Brain microvascular endothelial cell (primary cell): Measurements from ENCODE around the gene SNPH.

Source experiments
- DNase-seq: peaks from one replicate; pipeline ENCODE4 v3.0.0-alpha.2; 2020
- H3K27ac ChIP-seq: fragments of 250-450 bp; sonication (Bioruptor Pico); 2 replicates; pipeline ENCODE4 v1.5.1; 2020; ENCODE audit warnings: mild to moderate bottlenecking, moderate library complexity
- H3K27me3 ChIP-seq: fragments of 250-450 bp; sonication (Bioruptor Pico); replicated peaks from 2 replicates; pipeline ENCODE4 v1.5.1; 2020; ENCODE audit warnings: mild to moderate bottlenecking
- H3K36me3 ChIP-seq: fragments of 250-450 bp; sonication (Bioruptor Pico); replicated peaks from 2 replicates; pipeline ENCODE4 v1.5.1; 2020; ENCODE audit warnings: mild to moderate bottlenecking
- H3K4me3 ChIP-seq: 2 replicates; pipeline ENCODE4 v1.5.1; 2011; ENCODE audit warnings: low read depth, mild to moderate bottlenecking, control low read depth, low read length, moderate library complexity
- in situ Hi-C: cut with HindIII; loops from 2 replicates; pipeline ENCODE4 v1.10.0; 2017; ENCODE audit warnings: low sequenced_read_pairs, low pct_ligation_motif_present
- TF ChIP-seq, protein P1 (sequence below): IDR thresholded peaks from 2 replicates; pipeline ENCODE4 v1.5.1; 2011; ENCODE audit warnings: low read depth, mild to moderate bottlenecking, moderate library complexity, low read length, control low read depth, inconsistent platforms; ENCODE audit errors: missing control alignments

SNPH gene

DNA sequence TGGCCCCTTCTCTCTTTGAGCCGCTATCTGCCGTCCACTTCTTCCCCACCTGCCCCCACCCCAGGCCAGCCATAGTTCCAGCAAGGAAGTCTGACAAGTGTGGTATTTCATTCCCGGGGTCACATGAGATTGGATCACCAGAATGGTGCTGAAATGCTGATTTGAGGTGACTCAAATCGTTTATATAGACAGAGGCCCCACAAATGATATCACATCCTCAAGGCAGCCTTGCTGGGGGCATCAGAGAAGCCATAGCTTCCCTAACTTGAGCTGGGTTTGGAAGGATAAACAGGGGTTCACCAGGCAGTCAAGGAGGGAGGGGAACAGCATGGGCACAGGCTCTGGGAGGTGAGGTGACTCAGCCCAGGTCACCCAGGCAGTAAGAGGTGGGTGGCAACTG, 53.0 kb downstream of the SNPH start:
- TF ChIP-seq, protein P1, sequence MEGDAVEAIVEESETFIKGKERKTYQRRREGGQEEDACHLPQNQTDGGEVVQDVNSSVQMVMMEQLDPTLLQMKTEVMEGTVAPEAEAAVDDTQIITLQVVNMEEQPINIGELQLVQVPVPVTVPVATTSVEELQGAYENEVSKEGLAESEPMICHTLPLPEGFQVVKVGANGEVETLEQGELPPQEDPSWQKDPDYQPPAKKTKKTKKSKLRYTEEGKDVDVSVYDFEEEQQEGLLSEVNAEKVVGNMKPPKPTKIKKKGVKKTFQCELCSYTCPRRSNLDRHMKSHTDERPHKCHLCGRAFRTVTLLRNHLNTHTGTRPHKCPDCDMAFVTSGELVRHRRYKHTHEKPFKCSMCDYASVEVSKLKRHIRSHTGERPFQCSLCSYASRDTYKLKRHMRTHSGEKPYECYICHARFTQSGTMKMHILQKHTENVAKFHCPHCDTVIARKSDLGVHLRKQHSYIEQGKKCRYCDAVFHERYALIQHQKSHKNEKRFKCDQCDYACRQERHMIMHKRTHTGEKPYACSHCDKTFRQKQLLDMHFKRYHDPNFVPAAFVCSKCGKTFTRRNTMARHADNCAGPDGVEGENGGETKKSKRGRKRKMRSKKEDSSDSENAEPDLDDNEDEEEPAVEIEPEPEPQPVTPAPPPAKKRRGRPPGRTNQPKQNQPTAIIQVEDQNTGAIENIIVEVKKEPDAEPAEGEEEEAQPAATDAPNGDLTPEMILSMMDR, result no peak
- no peaks in the 10 kb centered on the region for H3K36me3 ChIP-seq
- no peak overlapping the region for H3K27ac ChIP-seq
- no peak for DNase-seq
- in situ Hi-C loops, result loop anchor here (25.0 kb wide), 1 partner anchor 118 kb away; no protein-coding TSS in a partner anchor
- H3K4me3 ChIP-seq, result no peak overlapping the region
- H3K27me3 ChIP-seq, result no peaks in the 10 kb centered on the region

DNA sequence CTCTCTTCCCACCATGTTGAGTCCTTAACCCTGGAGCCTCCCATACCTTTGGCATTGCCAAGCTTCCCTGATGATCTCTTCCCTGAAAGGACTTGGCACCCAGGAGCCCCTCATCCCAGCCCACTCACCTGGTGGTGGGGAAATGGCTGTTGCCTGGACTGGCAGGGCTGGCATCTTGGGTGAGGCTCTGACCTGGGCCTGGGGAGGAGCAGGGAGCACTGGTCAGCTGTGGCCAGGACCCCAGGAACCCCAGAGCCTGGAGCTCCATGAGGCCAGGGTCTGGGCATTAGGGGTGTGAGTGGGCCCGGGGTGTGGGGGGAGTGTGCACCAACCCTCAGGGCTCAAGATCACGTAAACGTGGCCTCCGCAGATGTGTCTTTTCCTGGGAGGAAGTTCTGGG, 53.4 kb downstream of the SNPH start:
- no peak for DNase-seq
- no peak overlapping the region for H3K4me3 ChIP-seq
- in situ Hi-C loops, result loop anchor here (25.0 kb wide), 1 partner anchor 118 kb away; no protein-coding TSS in a partner anchor
- H3K27ac ChIP-seq, result no peak overlapping the region
- H3K27me3 ChIP-seq, result no peaks in the 10 kb centered on the region
- TF ChIP-seq, protein P1, result no peak
- no peaks in the 10 kb centered on the region for H3K36me3 ChIP-seq

DNA sequence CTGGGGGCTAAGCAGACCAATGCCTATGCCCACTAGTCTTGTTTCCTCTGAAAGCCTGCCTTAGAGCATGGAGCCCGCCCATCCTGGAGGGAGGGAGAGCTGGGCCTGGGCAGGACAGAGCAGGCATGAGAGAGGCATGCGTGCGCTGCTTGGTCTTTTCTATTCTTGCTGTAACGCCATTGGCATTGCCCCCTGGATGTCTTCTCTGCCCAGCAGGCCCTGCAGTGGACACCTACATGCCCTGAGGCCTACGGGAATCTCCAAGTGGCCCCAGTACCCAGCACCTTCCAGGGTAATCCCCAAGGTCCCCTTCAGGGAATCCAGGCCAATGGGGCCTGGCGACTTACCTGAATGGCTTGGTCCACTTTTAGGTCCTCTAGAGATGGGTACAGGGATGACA, 53.9 kb downstream of the SNPH start:
- Histone ChIP-seq H3K4me3 (no peak overlapping the region), H3K36me3 (no peaks in the 10 kb centered on the region), H3K27me3 (no peaks in the 10 kb centered on the region), H3K27ac (no peak overlapping the region)
- in situ Hi-C loops, result loop anchor here (25.0 kb wide), 1 partner anchor 117 kb away; no protein-coding TSS in a partner anchor
- DNase-seq, result no peak
- TF ChIP-seq, protein P1, result no peak

DNA sequence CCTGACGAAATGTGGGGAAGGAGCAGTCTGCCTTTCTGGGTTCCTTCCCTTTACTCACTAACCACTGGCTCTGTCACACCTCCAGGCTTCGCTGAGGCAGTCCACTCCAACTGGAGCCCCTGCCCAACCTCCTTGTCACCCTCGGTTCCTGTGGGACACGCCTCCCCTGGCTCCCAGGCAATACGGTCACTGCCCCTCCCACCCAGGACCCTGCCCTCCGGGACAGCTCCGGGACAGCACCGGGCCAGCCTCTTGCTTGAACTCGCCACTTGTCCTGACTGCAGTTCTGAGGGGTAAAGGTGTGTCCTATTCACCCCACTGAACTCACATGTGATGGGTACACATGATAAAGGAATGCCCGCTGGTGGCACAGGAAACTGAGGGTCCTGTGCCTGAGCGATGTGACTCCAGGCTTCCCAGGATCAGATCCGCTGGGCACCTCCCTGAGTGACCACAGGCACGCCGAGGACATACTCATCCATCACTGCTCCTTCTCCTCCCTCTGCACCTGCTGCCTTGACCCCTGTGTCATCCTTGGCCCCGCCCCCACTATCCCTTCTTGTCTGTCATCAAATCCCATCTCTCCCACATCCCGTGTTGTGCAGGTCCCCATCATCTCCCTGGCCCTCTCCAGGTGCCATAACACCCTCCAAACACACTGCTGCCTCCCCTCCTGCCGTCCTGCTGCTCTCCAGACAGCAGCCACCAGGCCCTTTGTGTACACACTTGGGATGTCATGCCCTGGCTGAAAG, 55.0 kb downstream of the SNPH start:
- in situ Hi-C loops, result loop anchor here (25.0 kb wide), 1 partner anchor 116 kb away; no protein-coding TSS in a partner anchor
- Histone ChIP-seq H3K27me3 (no peaks in the 10 kb centered on the region), H3K27ac (no peak overlapping the region), H3K4me3 (no peak overlapping the region), H3K36me3 (no peaks in the 10 kb centered on the region)
- TF ChIP-seq, protein P1, result no peak
- no peak for DNase-seq

DNA sequence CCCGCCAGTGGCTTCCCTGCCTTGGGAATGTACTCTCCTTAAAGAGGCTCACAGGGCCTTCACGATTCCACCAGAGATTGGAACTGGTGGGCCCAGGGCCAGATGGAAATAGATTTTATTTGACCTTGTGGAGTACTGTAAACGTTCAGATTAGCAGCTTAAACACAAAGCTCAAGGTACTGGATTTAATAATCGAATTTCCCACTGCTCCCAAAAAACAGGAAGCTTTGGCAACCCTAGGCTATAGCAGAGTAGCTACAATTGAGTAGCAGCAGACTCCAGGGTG, 55.5 kb downstream of the SNPH start:
- no peak for DNase-seq
- Histone ChIP-seq H3K27me3 (no peaks in the 10 kb centered on the region), H3K36me3 (no peaks in the 10 kb centered on the region), H3K27ac (no peak overlapping the region), H3K4me3 (no peak overlapping the region)
- in situ Hi-C loops, result loop anchor here (25.0 kb wide), 1 partner anchor 116 kb away; no protein-coding TSS in a partner anchor
- TF ChIP-seq, protein P1, result no peak
